AG04450 (cell line): Measurements from ENCODE around the gene DIAPH3. TPM values are rescaled to one million over a fixed set of nuclear protein-coding genes. Genes with fewer than 3 reads are reported as not detected.

ENCODE experiments used
- CTCF ChIA-PET: fragments of 300-600, 350-600 bp; formaldehyde crosslinking; extraction: SDS; loops from one replicate; lab custom pipeline; 2022; ENCODE audit warnings: antibody characterized with exemption, inconsistent platforms; lab: Charles Lee
- POLR2A ChIA-PET: fragments of 350-600 bp; formaldehyde crosslinking; extraction: SDS; loops from one replicate; lab custom pipeline; 2021; ENCODE audit warnings: antibody characterized with exemption, inconsistent platforms; lab: Yijun Ruan, JAX
- DNase-seq: peaks from one replicate; pipeline ENCODE4 v3.0.0-alpha.2; 2011; ENCODE audit warnings: low read depth, low spot score
- H3K27ac ChIP-seq: one replicate; pipeline ENCODE4 v1.5.1; 2012; ENCODE audit warnings: low read depth, low read length, control low read depth
- H3K27me3 ChIP-seq: one replicate; pipeline ENCODE4 v1.6.0; 2012; ENCODE audit warnings: low read length; ENCODE audit not compliant: control insufficient read depth, insufficient read depth
- H3K4me3 ChIP-seq: 2 replicates; pipeline ENCODE4 v1.5.1; 2011; ENCODE audit warnings: mild to moderate bottlenecking, low read depth, low read length, control low read depth
- H3K9me3 ChIP-seq: 2 replicates; pipeline ENCODE4 v1.5.1; 2012; ENCODE audit warnings: low read length; ENCODE audit not compliant: control insufficient read depth, insufficient read depth
- polyA plus RNA-seq: library from polyadenylated mRNA; depleted of rRNA; stranded (reverse); fragments of >200 nt; gene quantifications from 2 replicates; pipeline ENCODE4 v1.2.3, GENCODE V29; 2011
- TF ChIP-seq, protein P1 (sequence below): IDR thresholded peaks from 2 replicates; pipeline ENCODE4 v1.5.1; 2011; ENCODE audit warnings: low read depth, low read length, control low read depth, inconsistent platforms

The DIAPH3 gene
- polyA plus RNA-seq, 1 experiment = 11.7 TPM

DNA sequence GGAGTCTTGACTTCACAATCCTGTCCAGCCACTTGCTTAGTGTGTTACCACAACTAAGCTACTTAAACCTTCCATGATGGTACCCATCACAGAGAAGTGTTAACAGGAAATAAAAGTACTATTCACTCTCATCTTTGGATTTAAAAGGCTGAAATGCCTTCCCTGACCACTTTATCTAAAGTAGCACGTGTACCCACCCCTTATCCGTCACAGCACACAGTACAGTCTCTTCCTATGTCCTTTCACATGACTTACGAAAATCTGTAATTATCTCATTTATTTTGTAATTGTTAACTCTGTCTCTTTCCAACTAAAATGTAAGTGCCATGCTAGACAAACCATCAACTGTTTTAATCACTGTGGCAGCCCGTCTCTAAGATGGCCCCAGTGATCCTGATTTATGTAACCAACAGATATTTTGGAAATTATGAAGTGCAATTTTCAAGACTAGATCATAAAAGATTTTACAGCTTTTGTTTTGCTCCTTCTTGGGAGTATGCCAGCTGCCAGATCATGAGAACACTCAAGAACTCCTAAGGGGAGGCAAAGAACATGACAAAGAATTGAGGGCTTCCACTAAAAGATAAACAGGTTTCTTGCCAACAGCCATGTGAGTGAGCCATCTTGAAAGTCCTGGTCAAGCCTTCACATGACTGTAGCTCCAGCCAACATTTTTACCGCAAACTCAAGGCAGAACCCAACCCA, 44.9 kb downstream of the DIAPH3 start:
- TF ChIP-seq, protein P1, sequence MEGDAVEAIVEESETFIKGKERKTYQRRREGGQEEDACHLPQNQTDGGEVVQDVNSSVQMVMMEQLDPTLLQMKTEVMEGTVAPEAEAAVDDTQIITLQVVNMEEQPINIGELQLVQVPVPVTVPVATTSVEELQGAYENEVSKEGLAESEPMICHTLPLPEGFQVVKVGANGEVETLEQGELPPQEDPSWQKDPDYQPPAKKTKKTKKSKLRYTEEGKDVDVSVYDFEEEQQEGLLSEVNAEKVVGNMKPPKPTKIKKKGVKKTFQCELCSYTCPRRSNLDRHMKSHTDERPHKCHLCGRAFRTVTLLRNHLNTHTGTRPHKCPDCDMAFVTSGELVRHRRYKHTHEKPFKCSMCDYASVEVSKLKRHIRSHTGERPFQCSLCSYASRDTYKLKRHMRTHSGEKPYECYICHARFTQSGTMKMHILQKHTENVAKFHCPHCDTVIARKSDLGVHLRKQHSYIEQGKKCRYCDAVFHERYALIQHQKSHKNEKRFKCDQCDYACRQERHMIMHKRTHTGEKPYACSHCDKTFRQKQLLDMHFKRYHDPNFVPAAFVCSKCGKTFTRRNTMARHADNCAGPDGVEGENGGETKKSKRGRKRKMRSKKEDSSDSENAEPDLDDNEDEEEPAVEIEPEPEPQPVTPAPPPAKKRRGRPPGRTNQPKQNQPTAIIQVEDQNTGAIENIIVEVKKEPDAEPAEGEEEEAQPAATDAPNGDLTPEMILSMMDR = no peak
- Histone ChIP-seq H3K9me3 (peaks cover 7% of the 10 kb centered on the region), H3K4me3 (no peak overlapping the region), H3K27me3 (no peaks in the 10 kb centered on the region), H3K27ac (no peak overlapping the region)
- ChIA-PET POLR2A (interaction anchor here (0.7 kb wide), 1 partner anchor 25 kb away, joined by 8 read pairs; no protein-coding TSS in a partner anchor), CTCF (no interaction called here)
- no peak for DNase-seq

DNA sequence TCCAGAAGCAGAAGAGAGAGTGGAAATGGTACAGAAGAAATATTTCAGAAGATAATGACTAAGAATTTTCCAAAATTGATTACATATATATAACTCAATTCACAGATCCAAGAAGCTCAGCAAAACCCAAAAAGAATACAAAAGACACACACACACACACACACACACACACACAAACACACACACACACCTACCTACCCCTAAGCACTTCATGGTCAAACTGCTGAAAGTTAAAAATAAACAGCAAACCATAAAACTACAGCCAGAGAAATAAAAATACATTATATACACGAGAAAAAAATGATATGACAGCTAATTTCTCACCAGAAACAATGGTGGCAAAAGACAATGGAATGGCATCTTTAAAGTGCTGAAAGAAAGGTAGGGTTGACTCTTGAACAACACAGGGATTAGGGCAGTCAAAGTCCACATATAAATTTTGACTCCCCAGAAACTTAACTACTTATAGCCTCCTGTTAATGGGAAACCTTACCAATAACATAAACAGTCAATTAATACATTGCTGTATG, 49.2 kb downstream of the DIAPH3 start:
- ChIA-PET POLR2A (no interaction called here), CTCF (no interaction called here)
- H3K4me3 ChIP-seq = no peak overlapping the region
- peaks cover 7% of the 10 kb centered on the region for H3K9me3 ChIP-seq
- TF ChIP-seq, protein P1 = no peak
- no peak for DNase-seq
- no peak overlapping the region for H3K27ac ChIP-seq
- H3K27me3 ChIP-seq = no peaks in the 10 kb centered on the region

- CTCF ChIA-PET = interaction anchor here (0.8 to 1.0 kb wide), 2 partner anchors 15 to 22 kb away, joined by 3 read pairs; no protein-coding TSS in a partner anchor
- POLR2A ChIA-PET = no interaction called here
- H3K27ac ChIP-seq = no peak overlapping the region
- H3K4me3 ChIP-seq = no peak overlapping the region
- TF ChIP-seq, protein P1 = no peak
- no peak for DNase-seq
- H3K27me3 ChIP-seq = no peaks in the 10 kb centered on the region
- H3K9me3 ChIP-seq = 0 out of 2 replicates have a peak, but pooled peaks cover 2% of the 10 kb centered on the region
These were observed 51.0 kb downstream of the DIAPH3 start for GRCh38 chr13:60112771-60113170.

- POLR2A ChIA-PET = no interaction called here
- H3K27me3 ChIP-seq = no peaks in the 10 kb centered on the region
- CTCF ChIA-PET = no interaction called here
- H3K9me3 ChIP-seq = 0 out of 2 replicates have a peak, but pooled peaks cover 2% of the 10 kb centered on the region
- H3K27ac ChIP-seq = no peak overlapping the region
- H3K4me3 ChIP-seq = no peak overlapping the region
- TF ChIP-seq, protein P1 = no peak
- no peak for DNase-seq
These were observed 52.0 kb downstream of the DIAPH3 start for GRCh38 chr13:60111691-60112090.

GRCh38 chr13:60109285-60109684, 54.4 kb downstream of the DIAPH3 start:
- no peak for DNase-seq
- TF ChIP-seq, protein P1 = no peak
- Histone ChIP-seq H3K4me3 (no peak overlapping the region), H3K9me3 (no peaks in the 10 kb centered on the region), H3K27me3 (no peaks in the 10 kb centered on the region), H3K27ac (no peak overlapping the region)
- CTCF ChIA-PET = interaction anchor here (0.5 to 0.8 kb wide), 2 partner anchors 50 to 231 kb away, joined by 3 to 4 read pairs; no protein-coding TSS in a partner anchor
- POLR2A ChIA-PET = no interaction called here
